OCI-LY7 (cell line): ENCODE data around the gene TRIM67. TPM values are rescaled to one million over a fixed set of nuclear protein-coding genes. Genes with fewer than 3 reads are reported as not detected.

Experiments used
- BruUV-seq: library from RNA; stranded (reverse); fragments of 400-500 nt; replicated peaks from 2 replicates; lab custom pipeline; 2021; lab: Mats Ljungman, UMichigan
- CTCF ChIA-PET: fragments of 300-600 bp; sonication (Branson Sonifier 250); formaldehyde crosslinking; loops from one replicate; lab custom pipeline; 2022; ENCODE audit warnings: antibody characterized with exemption; ENCODE audit not compliant: unreplicated experiment; lab: Charles Lee
- POLR2A ChIA-PET: fragments of 300-600 bp; sonication (Branson Sonifier 250); formaldehyde crosslinking; loops from one replicate; lab custom pipeline; 2022; ENCODE audit warnings: antibody characterized with exemption; lab: Charles Lee
- DNase-seq: peaks from one replicate; pipeline ENCODE4 v3.0.0-alpha.2; 2015; ENCODE audit warnings: low spot score
- H2AFZ ChIP-seq: fragments of 200-600 bp; sonication (generic), shearing (Covaris generic); 2 replicates; pipeline ENCODE4 v1.6.1; 2014; ENCODE audit warnings: mild to moderate bottlenecking, antibody characterized with exemption, low read length, moderate library complexity
- H3K27ac ChIP-seq: fragments of 200-600 bp; sonication (generic); 2 replicates; pipeline ENCODE4 v1.5.1; 2014; ENCODE audit warnings: mixed run types, low read depth, mild to moderate bottlenecking, moderate library complexity, low read length, inconsistent platforms; ENCODE audit not compliant: poor library complexity, severe bottlenecking
- H3K36me3 ChIP-seq: fragments of 200-600 bp; sonication (generic); 2 replicates; pipeline ENCODE4 v1.6.1; 2014; ENCODE audit warnings: mild to moderate bottlenecking, antibody characterized with exemption, low read length, moderate library complexity, mixed read lengths; ENCODE audit not compliant: insufficient read depth
- H3K4me1 ChIP-seq: fragments of 200-600 bp; sonication (generic); 2 replicates; pipeline ENCODE4 v1.5.1; 2014; ENCODE audit warnings: mild to moderate bottlenecking, low read length; ENCODE audit not compliant: insufficient read depth, poor library complexity, severe bottlenecking
- H3K4me2 ChIP-seq: fragments of 200-600 bp; sonication (generic); 2 replicates; pipeline ENCODE4 v1.6.1; 2014; ENCODE audit warnings: mild to moderate bottlenecking, low read length
- H3K4me3 ChIP-seq: fragments of 200-600 bp; sonication (generic); 2 replicates; pipeline ENCODE4 v1.5.1; 2014; ENCODE audit warnings: mild to moderate bottlenecking, low read depth, low read length; ENCODE audit not compliant: poor library complexity, severe bottlenecking
- H3K79me2 ChIP-seq: fragments of 200-600 bp; sonication (generic); 2 replicates; pipeline ENCODE4 v1.6.1; 2016; ENCODE audit warnings: low read depth, mild to moderate bottlenecking, low read length, moderate library complexity, mixed read lengths; ENCODE audit not compliant: insufficient read depth
- H3K9me2 ChIP-seq: fragments of 200-600 bp; sonication (generic); 2 replicates; pipeline ENCODE4 v1.6.1; 2016; ENCODE audit warnings: mild to moderate bottlenecking, low read length, mixed read lengths; ENCODE audit not compliant: insufficient read depth
- H3K9me3 ChIP-seq: fragments of 200-600 bp; sonication (generic); 2 replicates; pipeline ENCODE4 v1.6.1; 2014; ENCODE audit warnings: mild to moderate bottlenecking, mixed run types, low read length, mixed read lengths
- H4K20me1 ChIP-seq: fragments of 200-600 bp; sonication (generic); 2 replicates; pipeline ENCODE4 v1.6.1; 2014; ENCODE audit warnings: mild to moderate bottlenecking, antibody characterized with exemption, low read length, moderate library complexity, mixed read lengths; ENCODE audit not compliant: insufficient read depth
- EZH2phosphoT487 ChIP-seq: fragments of 200-600 bp; sonication (generic); IDR thresholded peaks from 2 replicates; pipeline ENCODE4 v1.6.1; 2018; ENCODE audit warnings: low read depth, borderline replicate concordance, mild to moderate bottlenecking, mixed run types, antibody characterized with exemption, low read length, moderate library complexity, mixed read lengths
- intact Hi-C: fragments of 100-400 bp; cut with micrococcal nuclease; formaldehyde crosslinking; loops from one replicate; pipeline ENCODE4 v1.10.0; 2022; ENCODE audit not compliant: unreplicated experiment
- total RNA-seq, 2 experiments: library from RNA; depleted of rRNA in 1 of 2; stranded (reverse); fragments of >200 nt in 1 of 2; shearing (Covaris generic) in 1 of 2; gene quantifications; 2 replicates each; pipeline ENCODE4 v1.2.3, GENCODE V29; 2014 to 2022
- TF ChIP-seq, protein P1 (sequence below): fragments of 200-600 bp; sonication (generic); conservative IDR thresholded peaks from 2 replicates; pipeline ENCODE4 v1.5.1; 2014; ENCODE audit warnings: mild to moderate bottlenecking, antibody characterized with exemption, low read length, moderate library complexity, mixed read lengths

Gene TRIM67
- total RNA-seq, 2 experiments from 2014 or later, result 0.03 to 0.06 TPM

DNA sequence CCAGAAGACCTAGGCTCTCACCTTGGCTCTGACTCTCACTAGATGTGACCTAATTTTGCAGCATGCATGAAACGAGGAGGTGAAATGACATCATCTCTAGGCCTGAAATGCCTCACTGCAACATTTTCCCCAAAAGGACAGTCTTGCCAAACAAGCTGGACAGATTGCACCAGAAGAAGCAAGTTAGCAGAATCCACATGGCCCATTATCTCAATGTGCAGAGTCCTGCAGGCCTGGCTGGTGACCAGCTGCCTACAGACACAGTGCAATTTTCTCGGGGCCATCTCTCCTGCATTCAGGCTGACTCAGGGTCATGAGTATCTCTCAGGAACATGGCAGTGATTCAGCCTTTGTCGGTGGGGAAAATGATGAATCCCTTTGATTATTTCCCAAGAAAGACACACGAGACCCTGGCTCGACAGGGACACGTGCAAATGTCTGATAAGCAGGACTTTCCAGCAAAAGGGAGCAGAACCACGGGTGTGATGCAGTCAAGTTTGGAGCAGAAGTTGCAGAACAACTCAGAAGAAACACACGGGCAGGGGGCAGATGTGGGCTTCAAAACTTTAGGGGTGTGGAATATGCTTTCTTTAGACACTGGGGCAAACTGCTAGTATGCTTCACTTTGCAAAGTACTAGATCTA, 38.7 kb downstream of the TRIM67 start:
- no TSS peak for BruUV-seq
- POLR2A ChIA-PET, result interaction anchor here (0.6 kb wide), 1 partner anchor 157 kb away, joined by 8 read pairs; no protein-coding TSS in a partner anchor

DNA sequence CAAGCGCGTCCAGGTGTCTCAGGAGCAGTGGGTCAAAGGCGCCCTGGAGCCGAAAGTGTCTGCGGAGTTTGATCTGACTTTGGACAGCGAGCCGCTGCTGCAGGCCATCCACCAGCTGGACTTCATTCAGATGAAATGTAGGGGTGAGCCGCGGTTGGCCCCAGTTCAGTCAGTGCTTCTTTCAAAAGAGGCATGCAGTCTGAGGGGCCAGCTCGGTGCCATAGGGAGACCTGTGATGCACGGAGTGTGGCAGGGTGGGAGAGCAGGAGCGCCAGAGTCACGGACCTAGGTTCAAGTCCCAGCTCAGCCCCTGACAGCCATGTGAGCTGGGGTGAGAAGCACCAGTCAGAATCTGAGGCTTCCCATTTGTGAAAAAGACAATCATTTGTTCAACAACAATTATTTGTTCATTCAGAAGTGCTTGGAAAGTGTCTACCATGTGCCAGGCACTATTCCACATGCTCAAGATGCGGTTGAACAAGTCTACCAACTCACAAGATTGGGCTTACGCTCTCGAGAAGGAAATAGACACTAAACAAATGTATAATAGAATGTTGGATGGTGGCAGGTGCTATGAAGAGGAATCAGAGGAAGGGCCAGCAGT, 39.6 kb downstream of the TRIM67 start:
- no peaks in the 10 kb centered on the region for H3K9me2 ChIP-seq
- no peak overlapping the region for H3K4me2 ChIP-seq
- ChIA-PET POLR2A (no interaction called here), CTCF (no interaction called here)
- H2AFZ ChIP-seq, result no peak overlapping the region
- no peak overlapping the region for H3K4me3 ChIP-seq
- TF ChIP-seq, protein P1, sequence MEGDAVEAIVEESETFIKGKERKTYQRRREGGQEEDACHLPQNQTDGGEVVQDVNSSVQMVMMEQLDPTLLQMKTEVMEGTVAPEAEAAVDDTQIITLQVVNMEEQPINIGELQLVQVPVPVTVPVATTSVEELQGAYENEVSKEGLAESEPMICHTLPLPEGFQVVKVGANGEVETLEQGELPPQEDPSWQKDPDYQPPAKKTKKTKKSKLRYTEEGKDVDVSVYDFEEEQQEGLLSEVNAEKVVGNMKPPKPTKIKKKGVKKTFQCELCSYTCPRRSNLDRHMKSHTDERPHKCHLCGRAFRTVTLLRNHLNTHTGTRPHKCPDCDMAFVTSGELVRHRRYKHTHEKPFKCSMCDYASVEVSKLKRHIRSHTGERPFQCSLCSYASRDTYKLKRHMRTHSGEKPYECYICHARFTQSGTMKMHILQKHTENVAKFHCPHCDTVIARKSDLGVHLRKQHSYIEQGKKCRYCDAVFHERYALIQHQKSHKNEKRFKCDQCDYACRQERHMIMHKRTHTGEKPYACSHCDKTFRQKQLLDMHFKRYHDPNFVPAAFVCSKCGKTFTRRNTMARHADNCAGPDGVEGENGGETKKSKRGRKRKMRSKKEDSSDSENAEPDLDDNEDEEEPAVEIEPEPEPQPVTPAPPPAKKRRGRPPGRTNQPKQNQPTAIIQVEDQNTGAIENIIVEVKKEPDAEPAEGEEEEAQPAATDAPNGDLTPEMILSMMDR, result no peak
- no peak for TF ChIP-seq EZH2phosphoT487
- intact Hi-C loops, result no loop called here
- no peak for DNase-seq
- no peaks in the 10 kb centered on the region for H3K9me3 ChIP-seq
- no peaks in the 10 kb centered on the region for H3K79me2 ChIP-seq
- no peaks in the 10 kb centered on the region for H3K4me1 ChIP-seq
- BruUV-seq, result no TSS peak
- H3K27ac ChIP-seq, result no peak overlapping the region
- no peaks in the 10 kb centered on the region for H4K20me1 ChIP-seq
- no peaks in the 10 kb centered on the region for H3K36me3 ChIP-seq

More for the DNA sequence above, 38.7 kb downstream of the TRIM67 start:
- no peak overlapping the region for H3K4me2 ChIP-seq
- intact Hi-C loops, result no loop called here
- no peaks in the 10 kb centered on the region for H3K9me3 ChIP-seq
- H3K9me2 ChIP-seq, result no peaks in the 10 kb centered on the region
- no peak overlapping the region for H3K27ac ChIP-seq
- CTCF ChIA-PET, result no interaction called here
- no peaks in the 10 kb centered on the region for H4K20me1 ChIP-seq
- TF ChIP-seq, protein P1, result no peak
- no peak for TF ChIP-seq EZH2phosphoT487
- no peak overlapping the region for H2AFZ ChIP-seq
- H3K79me2 ChIP-seq, result no peaks in the 10 kb centered on the region
- no peaks in the 10 kb centered on the region for H3K4me1 ChIP-seq
- H3K36me3 ChIP-seq, result no peaks in the 10 kb centered on the region
- no peak for DNase-seq
- no peak overlapping the region for H3K4me3 ChIP-seq
